GM12878 (cell line): ENCODE measurements around the gene LRRK1. TPM values are rescaled to one million over a fixed set of nuclear protein-coding genes. Genes with fewer than 3 reads are reported as not detected.

Source experiments
- ATAC-seq: fragments of 200-7000 bp; cut with Tn5 transposase; 3 replicates; pipeline ENCODE4 v1.9.1; 2020; ENCODE audit warnings: mild to moderate bottlenecking, moderate library complexity
- BruUV-seq: library from RNA; stranded (reverse); fragments of 400-500 nt; replicated peaks from 2 replicates; lab custom pipeline; 2021; lab: Mats Ljungman, UMichigan
- CTCF ChIA-PET: fragments of 300-600 bp; sonication (Branson Sonifier 250); formaldehyde crosslinking; extraction: SDS; loops from one replicate; lab custom pipeline; 2021; ENCODE audit warnings: inconsistent platforms; lab: Yijun Ruan, JAX
- POLR2A ChIA-PET: fragments of 350-600 bp; formaldehyde crosslinking; extraction: SDS; loops from one replicate; lab custom pipeline; 2021; ENCODE audit warnings: inconsistent platforms; lab: Charles Lee
- RAD21 ChIA-PET: fragments of 300-600 bp; sonication (Branson Sonifier 250); formaldehyde crosslinking; loops from one replicate; lab custom pipeline; 2023; ENCODE audit warnings: antibody characterized with exemption; ENCODE audit not compliant: unreplicated experiment; lab: Charles Lee
- SMC1A ChIA-PET: fragments of 300-600 bp; sonication (Branson Sonifier 250); formaldehyde crosslinking; loops from one replicate; lab custom pipeline; 2023; ENCODE audit not compliant: unreplicated experiment, uncharacterized antibody; lab: Charles Lee
- DNase-seq: peaks from one replicate; pipeline ENCODE4 v3.0.0-alpha.2; 2011; ENCODE audit warnings: low read depth, low spot score
- FAIRE-seq: peaks from 3 replicates; lab custom pipeline; 2011; peaks lifted over from hg19 to GRCh38; lab: Jason Lieb, UNC
- H2AFZ ChIP-seq: 2 replicates; pipeline ENCODE4 v1.6.0; 2011; ENCODE audit warnings: low read depth, low read length, control low read depth; ENCODE audit not compliant: control insufficient read depth
- H3K27ac ChIP-seq: 2 replicates; pipeline ENCODE4 v1.5.1; 2011; ENCODE audit warnings: control low read depth; ENCODE audit not compliant: control insufficient read depth, insufficient read depth
- H3K27me3 ChIP-seq, 2 experiments: replicated peaks in 1 of 2; 2 replicates each; pipeline versions ENCODE4 v1.6.0 to v1.6.1; 2011; ENCODE audit warnings: low read length in 1 of 2; ENCODE audit not compliant: control insufficient read depth in 2 of 2, insufficient read depth in 2 of 2
- H3K36me3 ChIP-seq, 2 experiments: 2 replicates each; pipeline ENCODE4 v1.5.1; 2011; ENCODE audit warnings: low read length in 1 of 2; ENCODE audit not compliant: control insufficient read depth in 2 of 2, insufficient read depth in 2 of 2
- H3K4me1 ChIP-seq: 2 replicates; pipeline ENCODE4 v1.6.1; 2011; ENCODE audit warnings: mild to moderate bottlenecking, low read length, moderate library complexity, mixed read lengths; ENCODE audit not compliant: control insufficient read depth, insufficient read depth
- H3K4me2 ChIP-seq: 2 replicates; pipeline ENCODE4 v1.6.0; 2011; ENCODE audit warnings: control low read depth; ENCODE audit not compliant: control insufficient read depth, insufficient read depth
- H3K4me3 ChIP-seq: fragments of 200-600 bp; sonication (generic); 2 replicates; pipeline ENCODE4 v1.5.1; 2016
- H3K79me2 ChIP-seq: 2 replicates; pipeline ENCODE4 v1.6.0; 2011; ENCODE audit warnings: low read length; ENCODE audit not compliant: control insufficient read depth, insufficient read depth
- H3K9ac ChIP-seq: 2 replicates; pipeline ENCODE4 v1.8.0; 2011; ENCODE audit warnings: low read length, control low read depth, mixed read lengths; ENCODE audit not compliant: control insufficient read depth, insufficient read depth
- H3K9me3 ChIP-seq: replicated peaks from 3 replicates; pipeline ENCODE4 v1.5.1; 2011; ENCODE audit warnings: mild to moderate bottlenecking, low read length; ENCODE audit not compliant: control insufficient read depth, insufficient read depth
- H4K20me1 ChIP-seq: 2 replicates; pipeline ENCODE4 v1.6.0; 2011; ENCODE audit not compliant: control insufficient read depth, insufficient read depth
- ATF2 ChIP-seq: IDR thresholded peaks from 2 replicates; pipeline ENCODE4 v1.6.1; 2012; ENCODE audit warnings: low read length, inconsistent platforms
- ELK1 ChIP-seq: IDR thresholded peaks from 2 replicates; pipeline ENCODE4 v1.6.1; 2012; ENCODE audit warnings: low read depth, low read length, improper control_type of control experiment
- IRF3 ChIP-seq: fragments of 450-650 bp; IDR thresholded peaks from 2 replicates; pipeline ENCODE4 v1.6.1; 2014; ENCODE audit warnings: mild to moderate bottlenecking
- MYB ChIP-seq: fragments of 150-350 bp; IDR thresholded peaks from 2 replicates; pipeline ENCODE4 v1.6.1; 2014; ENCODE audit warnings: mild to moderate bottlenecking, low read depth, low read length, borderline replicate concordance
- PBX3 ChIP-seq: IDR thresholded peaks from 2 replicates; pipeline ENCODE4 v1.6.1; 2011; ENCODE audit warnings: mild to moderate bottlenecking, low read depth, low read length, moderate library complexity; ENCODE audit not compliant: insufficient replicate concordance
- POLR2AphosphoS2 ChIP-seq: IDR thresholded peaks from 2 replicates; pipeline ENCODE4 v1.6.1; 2011; ENCODE audit warnings: low read depth, mild to moderate bottlenecking, low read length, improper control_type of control experiment, moderate library complexity
- RBBP5 ChIP-seq: fragments of 200-600 bp; sonication (generic); conservative IDR thresholded peaks from 2 replicates; pipeline ENCODE4 v1.6.1; 2016
- WGBS: methylation state at CpG from one replicate; pipeline ENCODE4 v1.1.6; 2016; ENCODE audit warnings: low lambda C conversion rate; ENCODE audit not compliant: insufficient replicate concordance, insufficient coverage; ENCODE audit errors: missing lambda C conversion rate; 5-methylcytosine and 5-hydroxymethylcytosine counted together
- in situ Hi-C: fragments of 300-500 bp; cut with MboI; formaldehyde crosslinking; loops from 9 replicates; pipeline ENCODE4 v1.14.3; 2018; ENCODE audit warnings: mixed read lengths
- intact Hi-C: fragments of 100-400 bp; cut with micrococcal nuclease; formaldehyde crosslinking; loops from one replicate; pipeline ENCODE4 v1.14.2; 2022; ENCODE audit not compliant: unreplicated experiment
- polyA plus RNA-seq, 11 experiments: library from polyadenylated mRNA; depleted of rRNA in 4 of 11; unstranded in 6 of 11; stranded (reverse) in 5 of 11; fragments of >200 nt; fragmentation: Nextera tagmentation in 4 of 11; fragmentation: Illumina TruSeq in 1 of 11; extraction: Ambion mirVana in 4 of 11; extraction: Trizol in 1 of 11; gene quantifications; 1 replicate in 1 of 11; 2 replicates in 10 of 11; pipeline versions ENCODE4 v1.2.1 to v1.2.3, GENCODE V29; 2011 to 2016; ENCODE audit warnings: inconsistent platforms in 2 of 11, missing spikeins in 2 of 11, low read depth in 1 of 11
- total RNA-seq, 4 experiments: library from RNA; depleted of rRNA in 3 of 4; stranded (reverse); fragments of >200 nt in 3 of 4; fragmentation: Illumina TruSeq in 1 of 4; extraction: Trizol in 1 of 4; gene quantifications; 2 replicates each; pipeline versions ENCODE4 v1.2.1 to v1.2.3, GENCODE V29; 2013 to 2021

LRRK1 gene
- total and polyA plus RNA-seq, 10 of the 15 experiments (the other 5 are each of a cell fraction or from before 2014, with no cell fraction given): 2.2 to 58.3 (median 17.9) TPM

GRCh38 chr15:101010781-101011180, 91.6 kb downstream of the LRRK1 start:
- Histone ChIP-seq H3K36me3 (peaks cover 14 to 24% of the 10 kb centered on the region in 2 experiments), H3K79me2 (no peaks in the 10 kb centered on the region), H3K4me1 (peaks cover 11% of the 10 kb centered on the region), H3K27ac (no peak overlapping the region), H3K9me3 (no peaks in the 10 kb centered on the region), H3K27me3 (no peaks in the 10 kb centered on the region), H3K4me2 (no peak overlapping the region), H2AFZ (no peak overlapping the region)
- SMC1A ChIA-PET: interaction anchor here (1.7 to 11.7 kb wide), 2 partner anchors 92 to 248 kb away, joined by 6 to 316 read pairs; partner anchors contain the start of gene LRRK1
- FAIRE-seq: no peak
- in situ Hi-C loops (no loop called here), intact Hi-C loops (no loop called here)
- CTCF ChIA-PET: interaction anchor here (0.7 to 19.8 kb wide), 5 partner anchors 10 to 138 kb away, joined by 3 to 567 read pairs (median 44); partner anchors contain the start of gene LRRK1
- RAD21 ChIA-PET: interaction anchor here (11.4 kb wide), 1 partner anchor 92 kb away, joined by 287 read pairs; the partner anchor contains the start of gene LRRK1
- DNase-seq: no peak
- no TSS peak for BruUV-seq
- POLR2A ChIA-PET: interaction anchor here (0.7 kb wide), 1 partner anchor 152 kb away, joined by 3 read pairs; no protein-coding TSS in a partner anchor
- WGBS: 98% methylated on average over 6 of the region's 6 CpGs
- peak; percentile 10 for TF ChIP-seq PBX3
- TF ChIP-seq ELK1: no peak
- no peak for TF ChIP-seq ATF2
- no peak for TF ChIP-seq POLR2AphosphoS2
- no peak for TF ChIP-seq IRF3
- TF ChIP-seq RBBP5: no peak
- no peak for TF ChIP-seq MYB
- TF ChIP-seq, all 136 proteins: peak for 1
- Histone ChIP-seq H4K20me1 (no peaks in the 10 kb centered on the region), H3K4me3 (no peak overlapping the region), H3K9ac (no peak overlapping the region)
- no peak for ATAC-seq
